Tongue (tissue), 2 donors: ENCODE data around the gene GRIN2C. TPM values are rescaled to one million over a fixed set of nuclear protein-coding genes. Genes with fewer than 3 reads are reported as not detected.
A peak's percentile ranks its signal among the peaks of the same experiment; 100 is the strongest.

Experiments used
- DNase-seq: peaks from one replicate; pipeline ENCODE4 v3.0.0-alpha.2; 2015
- total RNA-seq: library from RNA; depleted of rRNA; stranded (reverse); fragments of >200 nt; gene quantifications from one replicate; pipeline ENCODE4 v1.2.3, GENCODE V29; 2014

GRIN2C gene
- total RNA-seq, 1 donor from 2014 or later: 1.6 TPM

DNA sequence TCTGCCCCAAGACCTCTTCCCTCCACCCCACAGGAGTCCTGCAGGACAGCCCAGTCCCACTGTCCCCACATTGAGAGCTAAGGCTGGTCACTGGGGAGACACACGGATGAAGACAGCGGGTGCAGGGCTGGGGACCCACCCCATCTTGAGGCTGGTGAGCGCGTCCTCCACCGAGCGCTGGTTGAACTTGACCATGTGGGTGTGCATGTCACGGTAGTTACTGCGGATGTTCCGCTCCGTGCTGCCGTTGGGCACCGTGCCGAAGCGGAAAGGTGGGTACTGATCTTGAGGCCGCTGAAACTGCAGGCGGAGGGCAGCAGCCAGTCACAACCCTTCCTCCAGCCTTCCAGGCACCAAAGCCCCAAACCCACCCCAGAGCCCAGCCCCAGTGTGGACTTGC lies 13.1 kb downstream of the GRIN2C start:
- DNase-seq: no peak

DNA sequence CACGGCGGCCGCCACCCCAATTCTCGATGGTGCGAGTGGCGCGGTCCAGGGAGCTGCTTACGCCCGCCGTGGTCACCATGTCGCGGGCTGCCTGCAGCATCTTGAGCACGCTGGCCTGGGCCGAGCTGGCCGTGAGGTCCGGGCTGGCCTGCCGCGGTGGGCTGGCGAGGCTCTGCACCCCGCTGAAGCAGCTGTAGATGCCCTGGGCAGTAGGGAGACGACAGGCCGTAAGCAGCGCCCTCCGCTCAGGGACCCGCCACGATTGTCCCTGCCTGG lies 16.4 kb downstream of the GRIN2C start:
- DNase-seq: no peak

DNA sequence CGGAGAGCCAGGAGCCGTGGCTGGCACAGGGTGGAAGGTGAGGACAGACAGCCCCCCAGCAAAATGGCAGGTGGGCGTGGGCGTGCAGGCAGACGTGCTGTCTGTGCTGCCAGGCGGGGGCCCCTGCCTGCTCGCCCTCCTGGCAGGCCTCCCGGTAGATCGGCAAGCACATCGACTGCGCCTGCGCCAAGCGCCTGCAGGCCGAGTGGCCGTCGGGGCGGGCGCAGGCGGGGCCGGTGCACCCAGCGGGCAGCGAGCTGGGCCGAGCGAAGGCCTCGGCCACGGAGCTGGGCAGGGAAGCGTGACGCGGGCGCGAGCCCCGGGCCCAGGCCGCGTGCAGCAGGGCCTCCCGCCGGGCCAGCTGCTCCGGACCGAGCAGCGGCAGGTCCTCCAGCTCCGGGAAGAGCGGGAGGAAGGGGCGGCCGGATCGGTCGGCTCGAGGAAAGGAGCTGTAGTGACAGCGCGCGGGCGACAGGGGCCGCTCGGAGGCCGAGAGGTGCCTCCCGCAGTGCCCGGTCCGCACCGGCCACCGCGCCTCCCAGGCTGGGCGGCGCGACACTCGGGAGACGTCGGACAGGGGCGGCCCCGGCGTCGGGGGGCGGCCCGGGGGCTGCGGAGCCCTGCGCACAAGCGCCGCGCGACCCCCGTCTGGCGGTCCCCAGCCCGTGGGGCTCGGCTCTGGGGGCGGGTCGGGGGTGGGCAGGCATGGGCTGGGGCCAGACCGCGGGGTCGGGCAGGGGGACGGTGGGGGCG lies 16.9 kb downstream of the GRIN2C start:
- DNase-seq: peak; percentile 86

DNA sequence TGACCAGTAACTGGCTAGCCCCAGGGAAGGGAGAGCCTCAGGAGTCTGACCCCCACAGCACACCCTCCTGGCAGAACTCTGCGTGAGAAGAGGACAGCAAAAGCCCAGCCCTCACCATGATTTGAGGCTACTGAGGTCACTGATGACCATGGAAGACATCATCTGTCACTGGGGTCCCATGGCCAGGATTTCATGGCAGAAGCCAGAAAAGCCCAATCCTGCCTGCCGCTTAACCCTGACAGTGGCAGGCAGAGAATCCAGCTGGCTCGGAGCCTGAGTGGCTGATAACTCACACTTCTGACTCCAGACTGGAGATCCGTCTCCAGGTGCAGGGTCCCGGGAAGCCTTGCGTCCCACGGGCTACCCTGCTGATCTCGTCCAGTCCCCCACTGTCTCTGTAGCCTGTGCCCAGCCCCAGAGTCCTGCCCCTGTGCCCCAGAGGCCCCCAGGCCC lies 17.5 kb downstream of the GRIN2C start:
- no peak for DNase-seq

DNA sequence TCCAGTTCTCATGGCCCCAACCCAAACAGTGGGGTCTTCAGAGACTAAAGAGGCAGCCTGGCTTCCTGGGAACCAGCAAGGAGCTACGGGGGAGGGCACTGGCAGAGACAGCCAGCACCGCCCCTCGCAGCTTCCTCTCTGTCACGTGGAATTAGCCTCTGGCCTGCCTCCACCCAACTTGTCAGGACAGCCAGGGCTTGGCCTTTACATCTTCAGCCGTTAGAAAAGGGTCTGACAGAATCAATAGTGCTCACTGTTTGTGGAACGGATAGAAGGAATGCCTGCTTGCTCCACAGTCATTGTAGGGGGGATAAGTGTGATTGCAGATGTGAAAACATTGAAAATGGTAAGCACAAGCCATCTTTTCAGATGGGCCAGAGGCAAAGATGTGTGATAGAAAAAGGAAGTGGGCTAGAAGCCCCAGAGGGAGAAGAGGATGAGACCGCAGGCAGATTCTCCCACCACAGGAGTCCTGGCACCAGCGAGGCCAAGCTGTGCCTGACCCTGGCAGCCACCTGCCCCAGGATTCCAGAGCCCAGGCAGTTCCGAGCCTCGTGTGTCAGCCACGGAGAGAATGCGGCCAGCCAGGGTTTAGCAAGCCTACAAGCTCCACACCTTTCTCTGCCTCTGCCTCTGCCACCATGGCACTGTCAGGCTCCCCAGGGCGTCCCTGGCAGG lies 18.6 kb downstream of the GRIN2C start:
- peak; percentile 63 for DNase-seq

DNA sequence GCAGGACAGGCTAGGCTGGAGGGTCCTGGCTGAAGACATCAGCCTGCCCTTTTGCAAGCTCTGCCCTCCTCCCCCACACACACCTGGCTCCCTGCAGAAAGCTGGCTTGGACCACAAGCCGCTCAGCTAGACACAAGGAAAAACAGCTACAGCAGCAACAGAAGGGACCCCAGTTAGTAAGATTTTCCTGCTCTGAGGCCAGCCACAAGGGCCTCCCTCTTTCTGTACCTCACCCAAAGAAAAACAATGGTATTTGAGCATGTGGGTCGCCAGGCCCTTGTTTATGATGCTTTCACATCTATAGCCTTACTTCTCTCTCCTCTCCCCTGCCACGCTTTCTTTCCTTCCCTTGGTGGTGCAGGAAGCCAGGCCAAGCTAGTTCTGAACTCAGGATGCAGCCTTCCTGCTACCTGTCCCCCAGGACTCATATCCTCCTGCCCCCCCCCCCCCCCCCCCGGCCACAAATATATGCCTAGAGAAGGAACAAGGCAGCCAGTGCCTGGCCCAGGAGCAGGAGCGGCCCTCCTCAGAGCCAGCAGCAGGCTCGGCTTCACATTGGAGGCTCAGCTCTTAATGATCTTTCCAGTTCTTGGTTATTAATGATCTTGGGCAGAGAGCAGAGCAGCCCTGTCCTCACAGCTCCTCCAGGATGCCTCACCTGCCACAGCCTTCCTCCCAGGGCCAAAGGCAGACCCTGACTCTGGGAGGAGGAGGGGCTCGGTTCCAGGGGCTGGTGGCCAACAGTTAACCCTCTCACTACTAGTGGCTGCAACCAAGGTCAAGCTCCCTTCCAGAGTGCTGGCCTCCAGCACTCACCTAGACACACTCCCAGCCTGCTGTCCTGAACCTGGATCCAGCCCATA lies 19.5 kb downstream of the GRIN2C start:
- DNase-seq: peak; percentile 47

DNA sequence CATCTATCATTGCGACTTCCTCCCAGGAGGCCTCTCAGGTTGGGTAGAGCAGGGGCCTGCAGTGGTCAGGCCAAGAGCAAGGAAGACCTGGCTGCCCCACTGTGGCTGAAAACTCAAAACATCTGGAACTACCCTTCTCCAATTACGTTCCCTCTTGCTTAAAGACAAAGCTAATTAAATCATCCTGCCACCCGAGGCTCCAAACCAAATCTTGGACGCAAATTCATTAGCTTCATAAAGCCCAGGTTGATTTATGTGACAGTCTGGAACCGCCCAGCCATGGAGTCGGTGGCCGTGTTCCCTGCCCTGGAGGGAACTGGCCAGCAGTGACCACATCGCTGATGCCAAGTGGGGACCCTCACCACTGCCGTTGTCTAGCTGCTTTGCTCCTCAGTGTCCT lies 21.4 kb downstream of the GRIN2C start:
- DNase-seq: no peak

DNA sequence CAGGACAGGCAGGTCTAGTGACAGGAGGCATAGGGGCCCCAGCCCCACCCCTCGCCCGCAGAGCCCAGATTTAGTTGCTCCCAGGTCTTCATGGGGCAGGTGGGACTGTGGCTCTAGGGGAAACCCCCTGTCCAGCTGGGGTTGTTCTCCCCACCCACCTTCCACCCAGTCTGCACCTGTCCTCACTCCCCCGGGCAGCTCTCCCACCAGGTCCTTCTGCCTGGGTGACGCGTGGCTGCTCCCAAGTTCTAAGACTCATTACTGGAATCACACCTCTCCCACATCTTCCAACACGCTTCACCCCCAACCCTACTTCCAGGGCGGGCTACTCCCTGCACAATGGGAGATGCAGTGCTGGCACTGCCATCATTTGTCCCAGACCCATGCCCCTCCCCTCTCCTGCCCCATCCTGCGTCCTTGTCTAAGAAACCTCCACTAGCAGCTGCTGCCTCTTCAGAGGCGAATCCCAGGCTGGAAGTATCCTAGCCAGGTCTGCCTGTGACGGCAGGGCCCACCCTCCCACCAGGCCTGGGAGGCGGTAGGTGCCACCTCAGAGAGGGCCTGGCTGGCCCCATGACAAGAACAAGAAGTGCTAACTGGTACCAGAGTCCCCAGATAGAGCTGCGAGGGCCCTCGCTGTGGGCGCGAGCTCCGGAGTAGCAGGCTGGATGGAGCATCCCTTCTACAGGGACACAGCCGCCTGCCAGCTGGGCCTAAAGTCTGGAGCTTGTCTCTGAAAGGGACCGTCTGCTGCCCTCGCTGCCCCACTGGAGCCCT lies 22.8 kb downstream of the GRIN2C start:
- DNase-seq: no peak

DNA sequence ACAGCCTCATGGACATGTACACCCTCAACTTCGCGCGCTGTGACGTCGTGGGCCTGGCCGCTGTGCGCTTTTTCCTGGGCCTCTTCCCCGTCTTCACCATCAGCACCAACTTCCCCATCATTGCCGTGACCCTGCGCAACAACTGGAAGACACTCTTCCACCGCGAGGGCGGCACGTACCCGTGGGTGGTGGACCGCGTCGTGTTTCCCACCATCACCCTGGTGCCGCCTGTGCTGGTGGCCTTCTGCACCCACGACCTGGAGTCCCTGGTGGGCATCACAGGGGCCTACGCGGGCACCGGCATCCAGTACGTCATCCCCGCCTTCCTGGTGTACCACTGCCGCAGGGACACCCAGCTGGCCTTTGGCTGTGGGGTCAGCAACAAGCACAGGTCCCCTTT lies 23.5 kb downstream of the GRIN2C start:
- DNase-seq: no peak

DNA sequence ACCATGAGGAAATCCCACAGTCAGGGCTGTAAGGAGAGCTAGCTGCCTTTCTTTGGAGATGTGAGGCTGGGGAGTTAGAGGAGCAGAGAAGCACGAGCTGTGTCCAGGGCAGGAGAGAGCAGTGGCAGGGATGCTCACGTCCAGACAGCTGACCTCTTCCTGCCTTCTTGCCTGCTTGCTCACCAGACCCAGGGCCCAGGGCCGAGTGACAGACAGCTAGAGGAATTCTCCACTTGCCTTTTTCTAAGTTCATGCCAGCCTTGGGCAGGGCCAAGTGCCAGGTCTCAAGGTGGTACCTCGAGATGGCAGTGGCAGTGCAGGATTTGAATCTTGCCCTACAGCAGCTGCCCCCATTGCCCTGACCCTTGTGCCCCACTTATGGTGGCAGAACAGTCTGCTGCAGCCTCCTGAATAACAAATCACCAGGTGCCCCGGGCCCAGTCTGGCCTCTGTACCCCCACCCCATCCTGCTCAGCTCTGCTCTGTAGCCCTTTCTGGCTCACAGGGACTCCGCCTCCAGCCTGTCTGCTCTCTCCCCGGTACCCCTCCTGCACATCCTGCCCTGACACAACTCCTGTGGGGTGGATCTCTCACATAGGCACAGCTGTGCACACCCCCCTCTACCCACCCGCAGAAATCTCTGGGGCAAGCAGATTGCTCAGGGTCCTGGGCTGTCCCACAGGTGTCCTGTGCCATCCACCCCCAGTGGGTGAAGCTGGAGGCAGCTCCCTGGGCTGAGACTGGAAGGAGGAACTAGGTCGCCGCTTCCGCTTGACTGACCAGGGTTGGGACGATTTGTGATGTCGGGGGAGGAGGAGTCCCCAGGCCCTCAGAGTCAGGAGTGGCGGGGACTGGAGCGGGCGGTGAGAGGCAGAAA lies 25.9 kb downstream of the GRIN2C start:
- DNase-seq: no peak

DNA sequence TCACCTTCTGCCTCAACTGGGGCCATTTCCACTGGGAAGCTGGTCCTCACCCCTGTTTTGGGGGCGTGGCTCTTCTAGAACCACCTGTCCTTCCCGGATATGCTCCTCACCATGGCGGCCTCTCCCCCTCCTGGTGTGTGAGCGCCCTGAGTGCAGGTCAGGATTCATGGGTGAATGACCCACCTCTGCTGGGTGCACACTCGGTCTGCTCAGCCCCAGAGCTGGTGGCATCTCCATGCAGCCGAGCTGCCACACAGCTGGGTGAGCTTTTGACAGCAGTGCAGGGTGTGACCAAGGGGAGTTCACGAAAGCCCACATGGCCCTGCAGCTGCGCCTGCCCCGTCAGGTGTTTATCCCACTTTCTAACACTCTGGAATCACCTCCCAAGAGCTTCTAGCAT lies 27.3 kb downstream of the GRIN2C start:
- DNase-seq: no peak

DNA sequence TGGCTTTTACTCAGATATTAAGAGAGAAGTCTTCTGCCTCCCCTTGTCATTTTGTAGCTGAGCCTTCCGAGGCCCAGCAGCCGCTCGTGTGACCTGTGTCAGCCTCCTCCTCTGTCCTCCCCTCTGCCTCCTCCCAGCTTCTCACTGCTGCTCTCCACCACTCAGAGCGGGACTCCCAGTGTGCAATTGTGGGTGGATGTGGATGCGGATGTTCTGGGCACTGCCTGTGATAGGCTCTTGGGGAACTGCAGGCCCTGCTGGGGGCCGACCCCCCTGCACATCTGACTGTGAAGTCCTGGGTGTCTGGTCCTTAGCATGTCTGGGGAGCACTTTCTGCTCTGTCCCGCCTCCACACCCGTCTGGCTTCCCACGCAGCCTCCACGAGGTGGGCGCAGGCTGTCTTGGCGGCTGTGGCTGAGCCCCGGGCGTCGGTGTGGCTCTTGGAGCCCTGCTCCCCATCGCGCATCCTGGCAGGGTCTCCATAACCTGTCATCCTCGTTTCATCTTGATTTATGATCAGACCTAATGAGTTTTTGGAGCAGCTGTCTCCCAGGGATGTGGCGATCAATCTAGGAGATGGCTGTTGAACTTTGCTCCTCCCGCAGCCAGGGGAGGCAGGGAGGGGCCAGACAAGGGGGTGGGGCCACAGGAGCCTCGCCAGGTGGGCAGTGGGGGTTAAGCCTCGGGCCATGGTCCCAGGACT lies 28.1 kb downstream of the GRIN2C start:
- DNase-seq: no peak

DNA sequence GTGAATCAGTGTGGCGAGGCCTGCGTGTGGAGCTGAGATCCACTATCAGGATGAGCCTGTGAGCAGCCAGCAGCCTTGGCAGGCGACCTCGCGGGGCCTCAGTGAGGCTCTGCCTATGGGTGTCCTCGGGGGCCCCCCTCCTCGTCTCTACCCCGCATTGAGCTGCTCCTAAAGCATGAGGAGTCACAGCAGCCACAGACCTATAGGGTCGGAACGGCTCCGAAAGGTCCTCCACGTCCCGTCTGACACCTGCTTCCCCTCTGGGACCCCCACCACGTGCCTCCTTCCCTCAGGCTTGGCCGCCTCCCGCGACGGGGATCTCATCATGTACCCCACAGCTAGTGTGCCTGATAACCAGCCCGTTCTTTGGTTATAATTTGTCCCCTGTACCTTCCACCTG lies 28.8 kb downstream of the GRIN2C start:
- DNase-seq: no peak

DNA sequence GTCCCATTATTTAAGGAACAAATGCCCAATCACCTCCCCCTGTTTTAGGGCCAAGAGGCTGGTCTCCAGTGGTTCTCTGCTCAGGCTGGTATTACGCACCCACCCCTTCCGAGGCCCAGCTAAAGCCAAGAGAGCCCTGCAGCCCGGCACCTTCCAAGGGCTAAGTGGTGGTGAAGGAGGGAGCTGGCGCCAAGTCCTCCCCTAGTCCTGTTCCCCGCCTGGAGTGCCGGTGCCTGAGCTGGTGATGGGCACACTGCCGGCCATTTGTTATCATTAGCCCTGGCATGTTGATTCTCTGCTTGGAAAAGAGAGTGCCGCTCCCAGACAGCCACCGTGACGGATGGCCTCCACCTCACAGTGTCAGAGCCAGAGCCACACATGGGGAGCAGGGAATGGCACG lies 31.9 kb downstream of the GRIN2C start:
- DNase-seq: no peak

DNA sequence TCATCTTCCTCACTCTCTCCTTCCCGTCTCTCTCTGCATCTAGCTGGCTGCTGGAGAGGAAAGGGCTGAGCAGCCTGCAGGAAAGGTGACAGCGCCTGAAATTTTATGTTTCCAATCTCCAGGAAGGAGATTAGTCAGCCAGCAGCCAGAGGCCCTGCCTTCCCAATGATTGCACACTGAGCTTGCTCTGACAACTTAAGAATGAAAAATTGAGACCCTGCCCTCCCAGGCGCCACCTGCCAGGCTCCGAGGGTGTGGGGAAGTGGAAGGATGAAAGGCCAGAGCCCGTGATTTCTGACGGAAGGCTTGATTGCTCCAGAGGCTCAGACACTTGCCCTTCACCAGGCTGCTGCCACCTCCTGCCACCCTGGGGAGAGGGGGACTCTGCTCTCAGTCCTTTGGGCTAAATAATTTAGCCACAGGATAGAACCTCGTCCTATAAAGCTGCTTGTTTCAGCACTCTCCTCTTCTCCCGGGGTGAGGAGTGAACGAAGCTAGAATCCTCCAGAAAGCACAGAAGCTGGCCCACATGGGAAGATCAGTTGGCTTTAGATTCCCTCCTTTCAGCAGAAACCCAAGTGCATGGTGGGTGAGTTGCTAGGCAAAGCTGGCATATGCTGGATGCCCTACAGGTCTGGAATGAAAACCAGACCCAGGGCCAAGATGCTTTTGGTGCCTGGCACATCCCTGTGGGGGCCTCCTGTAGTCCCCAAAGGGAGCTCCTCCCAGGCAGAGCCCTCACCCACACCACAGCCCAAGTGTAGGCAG lies 33.5 kb downstream of the GRIN2C start:
- DNase-seq: no peak

DNA sequence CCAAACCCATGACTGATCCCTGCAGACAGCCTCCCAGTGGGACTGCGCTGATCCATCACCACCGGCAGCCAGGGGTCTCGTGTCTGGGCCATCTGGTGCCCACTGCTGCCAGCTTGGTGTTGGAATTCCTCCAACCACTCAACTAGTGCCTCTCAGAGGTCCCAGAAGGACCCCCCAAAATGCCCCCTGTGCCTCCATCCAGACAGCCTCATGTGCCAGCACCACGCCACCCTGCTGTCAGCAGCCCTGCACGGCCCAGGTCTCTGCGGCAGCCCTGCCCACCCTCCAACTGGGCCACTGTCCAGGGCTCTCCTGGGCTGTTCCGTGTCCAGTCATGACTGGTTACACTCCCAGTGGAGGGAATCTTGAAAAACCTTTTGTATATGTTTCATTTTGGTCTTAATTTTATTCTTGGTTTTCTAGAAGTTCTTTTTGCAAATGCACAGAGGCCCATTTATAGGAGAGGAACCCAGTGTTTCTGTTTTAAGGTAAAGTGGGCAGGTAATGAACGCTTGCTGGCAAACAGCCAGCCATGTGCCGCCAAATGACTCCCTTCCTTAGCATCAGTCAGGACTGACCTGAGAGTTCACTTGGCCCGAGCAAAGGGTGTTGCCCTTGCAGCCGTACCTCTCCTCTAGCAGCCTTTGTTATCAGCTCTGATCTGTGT lies 34.6 kb downstream of the GRIN2C start:
- peak; percentile 43 for DNase-seq

DNA sequence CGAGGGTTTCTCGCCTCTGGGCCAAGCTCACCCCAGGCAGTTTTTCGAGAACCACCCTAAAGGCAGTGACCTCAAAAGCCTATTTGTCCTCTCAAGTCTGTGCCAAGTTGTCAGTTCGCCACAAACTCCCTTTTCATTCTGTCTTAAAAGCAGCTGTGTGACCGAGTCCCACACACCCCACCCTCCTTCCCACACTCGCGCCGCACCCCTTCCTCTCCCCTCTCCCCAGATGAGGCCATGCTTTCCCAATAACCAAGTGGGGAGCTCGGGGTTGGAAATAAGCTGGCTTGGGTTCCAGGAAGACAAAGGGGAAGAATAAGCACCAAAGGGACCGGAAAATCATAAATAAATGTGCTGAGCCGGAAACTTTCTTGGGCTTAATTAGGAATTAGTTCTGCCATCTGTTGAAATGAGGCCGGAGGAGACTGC lies 36.7 kb downstream of the GRIN2C start:
- DNase-seq: peak; percentile 80

DNA sequence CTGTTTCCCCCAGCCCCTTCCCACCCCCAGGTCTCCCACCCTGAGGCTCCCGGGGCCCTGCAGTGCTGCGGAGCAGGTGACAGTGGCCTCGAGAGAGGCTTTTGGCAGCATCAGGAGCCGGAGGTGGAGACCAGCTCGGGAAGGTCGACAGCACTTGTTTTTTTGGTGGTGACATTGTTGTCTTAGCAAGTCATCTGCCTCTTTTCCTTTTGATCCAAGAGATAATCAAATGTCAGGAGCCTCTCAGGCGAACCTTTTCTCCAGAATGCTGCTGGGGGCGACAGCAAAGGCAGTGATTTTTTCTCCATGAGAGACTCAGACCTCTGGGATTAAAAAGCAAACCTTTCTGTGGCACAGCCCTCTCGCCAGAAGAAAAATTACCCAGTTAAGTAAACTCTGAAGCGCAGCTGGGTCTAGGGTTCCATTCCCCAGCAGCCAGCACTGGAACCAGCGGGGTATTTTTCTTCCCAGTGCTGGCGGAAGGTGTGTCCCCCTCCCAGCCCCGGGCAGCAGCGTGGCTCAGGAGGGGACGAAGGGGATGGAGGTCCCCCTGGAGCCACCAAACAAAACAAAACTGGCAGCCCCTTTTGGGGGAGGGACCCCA lies 37.2 kb downstream of the GRIN2C start:
- no peak for DNase-seq
